ENCODE data around the gene ANKRD12. TPM values are rescaled to one million over a fixed set of nuclear protein-coding genes. Genes with fewer than 3 reads are reported as not detected.

The ANKRD12 gene
- total RNA-seq, 4 donors from 2014 or later: 45.6 to 58.6 (median 47.4) TPM

DNA sequence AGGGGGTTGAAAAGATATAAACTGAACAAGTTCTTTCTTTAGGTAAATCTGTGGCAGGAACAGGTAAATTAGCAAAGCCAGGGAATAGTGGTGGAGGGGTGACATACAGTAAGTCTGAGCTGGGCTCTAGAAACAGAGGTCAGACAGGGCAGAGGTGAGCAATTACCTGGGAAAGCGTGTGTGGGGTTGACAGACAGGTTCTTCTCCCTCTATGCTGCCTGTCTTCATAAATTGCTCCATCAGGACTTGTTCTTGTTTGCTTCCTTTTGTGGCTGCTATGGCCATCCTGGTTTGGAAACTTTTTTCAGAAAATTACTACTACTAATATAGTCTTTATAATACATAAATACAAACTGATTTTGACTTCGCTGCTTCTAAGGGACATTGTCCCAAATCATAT, 3.4 kb upstream of the ANKRD12 start:
- DNase-seq (ENCODE audit: low spot score): no peak
- no peak for ATAC-seq (ENCODE audit: low FRiP score)
- TF ChIP-seq CTCF (IDR thresholded peaks at IDR 0.05): no peak

- ATAC-seq (ENCODE audit: low FRiP score) (no peak), DNase-seq (ENCODE audit: low spot score) (no peak)
- TF ChIP-seq CTCF (IDR thresholded peaks at IDR 0.05): no peak
These were observed 1.3 kb upstream of the ANKRD12 start for GRCh38 chr18:9135081-9135911.

DNA sequence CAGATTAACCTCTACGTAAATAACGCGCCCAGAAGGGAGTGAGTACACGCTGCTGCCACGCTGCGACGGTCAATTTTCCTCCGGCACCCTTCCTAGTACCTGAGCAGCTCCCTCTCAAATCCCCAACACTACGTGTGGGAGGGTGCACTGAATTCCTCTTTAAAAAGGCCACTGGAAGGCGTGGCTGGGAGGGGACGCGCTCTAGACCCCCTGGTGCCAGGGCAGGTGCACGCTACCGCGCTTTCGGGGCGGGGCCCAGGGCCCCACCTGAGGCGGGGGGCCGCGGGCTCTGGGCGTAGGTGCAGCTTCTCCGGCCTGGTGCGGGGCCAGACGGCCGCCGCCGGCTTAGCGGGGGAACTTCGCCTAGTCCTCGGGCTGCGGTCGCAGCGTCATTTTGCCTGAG, 668 bp upstream of the ANKRD12 start:
- no peak for TF ChIP-seq CTCF (IDR thresholded peaks at IDR 0.05)
- ATAC-seq (ENCODE audit: low FRiP score) (peak; percentile 12), DNase-seq (ENCODE audit: low spot score) (no peak)

DNA sequence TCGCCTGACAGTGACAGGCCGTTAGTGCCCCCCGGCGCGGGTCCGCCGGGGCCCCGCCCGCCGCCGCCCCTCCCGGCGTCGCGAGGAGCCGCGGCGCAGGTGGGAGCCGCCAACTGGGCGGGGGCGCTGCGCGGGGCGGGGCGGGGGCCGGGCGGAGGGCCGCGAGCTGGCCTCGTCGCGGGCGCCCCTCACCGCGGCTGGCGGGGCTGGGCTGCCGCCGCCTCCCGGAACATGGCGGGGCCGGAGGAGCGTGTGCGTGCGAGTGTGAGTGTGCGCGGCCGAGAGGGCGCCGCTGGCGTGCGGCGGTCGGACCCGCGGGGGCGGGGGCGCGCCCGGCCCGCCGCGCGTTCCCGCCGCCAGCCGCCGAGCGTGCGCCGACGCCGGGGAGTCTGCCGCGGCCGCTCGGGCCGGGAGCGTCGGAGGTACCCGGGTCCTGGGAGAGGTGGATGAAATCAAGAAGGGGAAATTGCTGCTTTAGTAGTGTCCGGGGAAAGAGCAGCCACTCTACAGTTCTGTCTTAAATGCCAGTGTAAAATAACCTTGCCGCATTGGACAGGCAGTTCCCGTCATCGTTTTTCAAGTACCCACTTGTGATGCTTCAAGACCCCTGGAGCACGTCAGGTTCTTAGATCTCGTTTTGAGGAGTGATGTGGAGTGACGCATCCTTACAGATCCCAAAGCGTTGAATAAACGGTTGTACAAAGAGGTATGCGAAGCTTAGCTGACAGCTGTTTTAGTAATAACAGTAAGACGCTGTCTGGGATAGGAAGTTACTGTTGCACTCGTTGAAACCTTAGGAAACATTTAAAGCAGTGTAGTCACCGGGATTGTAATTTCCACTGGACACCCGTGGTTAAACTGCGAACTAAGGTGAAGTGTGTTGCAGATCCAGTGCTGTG, 836 bp downstream of the ANKRD12 start:
- TF ChIP-seq CTCF (IDR thresholded peaks at IDR 0.05): no peak
- peak; percentile 58 for ATAC-seq (ENCODE audit: low FRiP score)
- no peak for DNase-seq (ENCODE audit: low spot score)

DNA sequence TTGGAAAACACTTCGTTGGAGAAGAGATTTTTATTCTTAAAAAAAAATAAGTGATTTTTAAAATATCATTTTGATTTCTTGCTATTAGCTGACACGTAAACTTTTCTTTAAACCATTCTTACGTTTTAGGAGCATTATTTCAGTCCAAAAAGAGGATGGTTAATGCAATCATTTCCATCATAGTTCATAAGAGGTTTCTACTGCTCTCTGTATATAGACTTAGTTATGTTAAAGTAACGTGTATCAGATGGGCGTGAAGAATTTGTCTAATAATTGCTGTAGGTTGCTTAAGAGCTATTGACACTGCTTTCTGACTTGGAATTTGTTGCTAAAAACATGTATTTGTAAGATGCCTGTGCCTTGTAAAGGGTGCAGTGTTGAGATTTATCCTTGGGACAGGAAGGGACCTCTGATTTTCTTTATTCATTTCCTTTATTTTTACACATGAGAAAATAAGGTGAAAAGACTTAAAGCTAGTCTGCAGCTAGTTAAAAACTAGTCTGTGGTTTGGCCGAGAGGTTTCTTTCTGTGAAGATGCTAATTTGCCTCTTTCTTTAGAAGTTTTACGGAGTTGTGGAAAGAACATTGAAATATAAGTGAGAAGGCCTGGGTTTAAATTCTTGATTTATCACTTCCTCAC, 2.9 kb downstream of the ANKRD12 start:
- ATAC-seq (ENCODE audit: low FRiP score) (no peak), DNase-seq (ENCODE audit: low spot score) (no peak)
- no peak for TF ChIP-seq CTCF (IDR thresholded peaks at IDR 0.05)

GRCh38 chr18:9140381-9140780, 3.8 kb downstream of the ANKRD12 start:
- no peak for TF ChIP-seq CTCF (IDR thresholded peaks at IDR 0.05)
- ATAC-seq (ENCODE audit: low FRiP score): no peak
- no peak for DNase-seq (ENCODE audit: low spot score)
